H1 (cell line): ENCODE measurements around the gene NDNF. TPM values are rescaled to one million over a fixed set of nuclear protein-coding genes. Genes with fewer than 3 reads are reported as not detected.

ENCODE experiments used
- CTCF ChIA-PET: fragments of 300-600 bp; sonication (Branson Sonifier 250); formaldehyde crosslinking; loops from one replicate; lab custom pipeline; 2021; ENCODE audit not compliant: partially characterized antibody; lab: Charles Lee
- POLR2A ChIA-PET: fragments of 300-600 bp; sonication (Branson Sonifier 250); formaldehyde crosslinking; loops from one replicate; lab custom pipeline; 2021; ENCODE audit warnings: inconsistent platforms; ENCODE audit not compliant: partially characterized antibody; lab: Charles Lee
- DNase-seq, 2 experiments: peaks; one replicate each; pipeline versions ENCODE4 v3.0.0 to v3.0.0-alpha.2; 2010 to 2022; ENCODE audit warnings: low spot score in 2 of 2, low read depth in 1 of 2, mixed read lengths in 1 of 2
- FAIRE-seq: peaks from 2 replicates; lab custom pipeline; 2011; peaks lifted over from hg19 to GRCh38; lab: Jason Lieb, UNC
- H2AFZ ChIP-seq: 2 replicates; pipeline ENCODE4 v1.8.1; 2012; ENCODE audit warnings: low read length, inconsistent platforms
- H2AK5ac ChIP-seq: 2 replicates; pipeline ENCODE4 v1.6.1; 2013; ENCODE audit warnings: low read depth, low read length
- H2BK120ac ChIP-seq: replicated peaks from 2 replicates; pipeline ENCODE3; 2013; ENCODE audit warnings: low read depth, low read length, inconsistent platforms
- H2BK12ac ChIP-seq: 2 replicates; pipeline ENCODE4 v1.6.1; 2013; ENCODE audit warnings: low read depth, low read length
- H2BK15ac ChIP-seq: 2 replicates; pipeline ENCODE4 v1.6.1; 2013; ENCODE audit warnings: low read length
- H2BK20ac ChIP-seq: 2 replicates; pipeline ENCODE4 v1.6.1; 2013; ENCODE audit warnings: low read length
- H2BK5ac ChIP-seq: 2 replicates; pipeline ENCODE4 v1.6.1; 2013; ENCODE audit warnings: low read depth, low read length
- H3K14ac ChIP-seq: 2 replicates; pipeline ENCODE4 v1.6.1; 2013; ENCODE audit warnings: inconsistent platforms; ENCODE audit not compliant: insufficient read length
- H3K18ac ChIP-seq: 2 replicates; pipeline ENCODE4 v1.6.1; 2013; ENCODE audit warnings: low read length; ENCODE audit errors: extremely low read depth
- H3K23ac ChIP-seq: 2 replicates; pipeline ENCODE4 v1.6.1; 2013; ENCODE audit warnings: inconsistent platforms; ENCODE audit not compliant: insufficient read length
- H3K23me2 ChIP-seq: 2 replicates; pipeline ENCODE4 v1.6.1; 2013; ENCODE audit warnings: low read depth, low read length
- H3K27ac ChIP-seq: 2 replicates; pipeline ENCODE4 v1.6.1; 2011; ENCODE audit warnings: low read depth, low read length, inconsistent platforms
- H3K27me3 ChIP-seq, 4 experiments: replicated peaks in 1 of 4; 1 replicate in 1 of 4; 2 replicates in 3 of 4; pipeline versions ENCODE4 v1.6.1 to v1.8.1; 2011 to 2013; ENCODE audit warnings: low read length in 3 of 4, mild to moderate bottlenecking in 3 of 4, inconsistent platforms in 2 of 4, mixed read lengths in 2 of 4, moderate library complexity in 1 of 4; ENCODE audit not compliant: control insufficient read depth in 3 of 4, insufficient read depth in 3 of 4; ENCODE audit errors: extremely low read depth in 1 of 4
- H3K36me3 ChIP-seq, 4 experiments: 2 replicates each; pipeline versions ENCODE4 v1.6.1 to v1.8.1; 2011 to 2013; ENCODE audit warnings: mild to moderate bottlenecking in 4 of 4, low read length in 3 of 4, moderate library complexity in 2 of 4, control low read depth in 1 of 4, inconsistent platforms in 1 of 4; ENCODE audit not compliant: insufficient read depth in 4 of 4, control insufficient read depth in 2 of 4
- H3K4ac ChIP-seq: replicated peaks from 2 replicates; pipeline ENCODE3; 2013; ENCODE audit warnings: low read length, low read depth, mixed read lengths, inconsistent platforms; ENCODE audit not compliant: insufficient read length
- H3K4me1 ChIP-seq, 4 experiments: replicated peaks in 1 of 4; 1 replicate in 1 of 4; 2 replicates in 3 of 4; pipeline versions ENCODE4 v1.6.1 to v1.8.1; 2011 to 2013; ENCODE audit warnings: low read length in 3 of 4, inconsistent platforms in 2 of 4, mixed read lengths in 1 of 4; ENCODE audit not compliant: insufficient read depth in 4 of 4, control insufficient read depth in 3 of 4
- H3K4me2 ChIP-seq, 2 experiments: 2 replicates each; pipeline versions ENCODE4 v1.6.1 to v1.8.1; 2011 to 2013; ENCODE audit warnings: low read depth in 2 of 2, low read length in 2 of 2, control low read depth in 1 of 2, inconsistent platforms in 1 of 2, mild to moderate bottlenecking in 1 of 2; ENCODE audit not compliant: insufficient read depth in 1 of 2
- H3K4me3 ChIP-seq, 4 experiments: fragments of 200-600, 300-600 bp in 1 of 4; sonication (generic), shearing (Covaris generic), sonication (Bioruptor Twin) in 1 of 4; 2 replicates each; pipeline versions ENCODE4 v1.5.1 to v1.8.1; 2011 to 2016; ENCODE audit warnings: low read length in 4 of 4, low read depth in 3 of 4, control low read depth in 2 of 4, inconsistent platforms in 2 of 4, mild to moderate bottlenecking in 2 of 4, mixed read lengths in 1 of 4, moderate library complexity in 1 of 4; ENCODE audit not compliant: insufficient read depth in 2 of 4; ENCODE audit errors: extremely low read depth in 1 of 4
- H3K56ac ChIP-seq: replicated peaks from 2 replicates; pipeline ENCODE3; 2013; ENCODE audit warnings: low read depth, mild to moderate bottlenecking, mixed read lengths, low read length, inconsistent platforms; ENCODE audit not compliant: insufficient read length
- H3K79me1 ChIP-seq: 2 replicates; pipeline ENCODE4 v1.6.1; 2013; ENCODE audit warnings: low read depth, low read length, control low read depth
- H3K79me2 ChIP-seq, 2 experiments: 2 replicates each; pipeline versions ENCODE4 v1.6.1 to v1.8.1; 2012 to 2013; ENCODE audit warnings: low read length in 2 of 2, mild to moderate bottlenecking in 2 of 2, inconsistent platforms in 1 of 2; ENCODE audit not compliant: insufficient read depth in 2 of 2, control insufficient read depth in 1 of 2
- H3K9ac ChIP-seq, 4 experiments: replicated peaks in 1 of 4; 1 replicate in 1 of 4; 2 replicates in 3 of 4; pipeline versions ENCODE4 v1.6.1 to v1.8.1; 2011 to 2013; ENCODE audit warnings: low read depth in 3 of 4, low read length in 3 of 4, control low read depth in 2 of 4, mild to moderate bottlenecking in 2 of 4, moderate library complexity in 2 of 4, inconsistent platforms in 1 of 4; ENCODE audit errors: extremely low read depth in 1 of 4
- H3K9me3 ChIP-seq, 2 experiments: 2 replicates each; pipeline versions ENCODE4 v1.6.1 to v1.8.1; 2012 to 2013; ENCODE audit warnings: mild to moderate bottlenecking in 2 of 2, moderate library complexity in 2 of 2, control low read depth in 1 of 2, inconsistent platforms in 1 of 2, low read depth in 1 of 2, low read length in 1 of 2, mixed read lengths in 1 of 2; ENCODE audit not compliant: insufficient read depth in 2 of 2
- H4K20me1 ChIP-seq, 2 experiments: replicated peaks in 1 of 2; 2 replicates each; pipeline versions ENCODE3 to v1.8.1; 2011 to 2013; ENCODE audit warnings: inconsistent platforms in 2 of 2, low read length in 2 of 2, mild to moderate bottlenecking in 1 of 2; ENCODE audit not compliant: insufficient read depth in 2 of 2, control insufficient read depth in 1 of 2
- H4K5ac ChIP-seq: 2 replicates; pipeline ENCODE4 v1.6.1; 2013; ENCODE audit warnings: low read length, low read depth, mixed read lengths, inconsistent platforms; ENCODE audit not compliant: insufficient read length
- H4K8ac ChIP-seq: 2 replicates; pipeline ENCODE4 v1.8.0; 2013; ENCODE audit warnings: mild to moderate bottlenecking, moderate library complexity, low read length, inconsistent platforms; ENCODE audit not compliant: insufficient read depth; ENCODE audit errors: extremely low read depth
- H4K91ac ChIP-seq: replicated peaks from 2 replicates; pipeline ENCODE3; 2013; ENCODE audit warnings: low read length, mixed read lengths, inconsistent platforms; ENCODE audit not compliant: insufficient read length
- BCL11A ChIP-seq, 2 experiments: IDR thresholded peaks; one replicate each; pipeline ENCODE4 v1.6.1; 2011; ENCODE audit warnings: low read depth in 2 of 2, low read length in 2 of 2, mild to moderate bottlenecking in 2 of 2
- BRCA1 ChIP-seq: IDR thresholded peaks from 2 replicates; pipeline ENCODE4 v1.6.1; 2012; ENCODE audit warnings: low read depth, low read length, improper control_type of control experiment
- CEBPB ChIP-seq: IDR thresholded peaks from 2 replicates; pipeline ENCODE4 v1.6.1; 2012; ENCODE audit warnings: low read depth, low read length
- CREB1 ChIP-seq: IDR thresholded peaks from 2 replicates; pipeline ENCODE4 v1.6.1; 2012; ENCODE audit warnings: inconsistent platforms
- EP300 ChIP-seq, 2 experiments: IDR thresholded peaks; 1 replicate in 1 of 2; 2 replicates in 1 of 2; pipeline ENCODE4 v1.6.1; 2011 to 2012; ENCODE audit warnings: low read depth in 2 of 2, low read length in 2 of 2, mild to moderate bottlenecking in 2 of 2, borderline replicate concordance in 1 of 2, inconsistent platforms in 1 of 2, moderate library complexity in 1 of 2
- JUN ChIP-seq: IDR thresholded peaks from 2 replicates; pipeline ENCODE4 v1.6.1; 2011; ENCODE audit warnings: low read depth, mild to moderate bottlenecking, improper control_type of control experiment, low read length
- JUND ChIP-seq: IDR thresholded peaks from 2 replicates; pipeline ENCODE4 v1.6.1; 2011; ENCODE audit warnings: mild to moderate bottlenecking, improper control_type of control experiment, low read length
- KDM1A ChIP-seq: fragments of 200-600, 300-600 bp; sonication (generic); IDR thresholded peaks from 2 replicates; pipeline ENCODE4 v1.7.1; 2016; ENCODE audit warnings: mild to moderate bottlenecking, low read length, borderline replicate concordance
- KDM4A ChIP-seq: IDR thresholded peaks from one replicate; pipeline ENCODE4 v1.7.1; 2012; ENCODE audit warnings: low read depth, mild to moderate bottlenecking, moderate library complexity, low read length, inconsistent platforms; ENCODE audit not compliant: severe bottlenecking
- MAX ChIP-seq: IDR thresholded peaks from 2 replicates; pipeline ENCODE4 v1.6.1; 2012; ENCODE audit warnings: inconsistent platforms
- NANOG ChIP-seq: IDR thresholded peaks from 2 replicates; pipeline ENCODE4 v1.6.1; 2011; ENCODE audit warnings: low read length, low read depth, mild to moderate bottlenecking, inconsistent platforms; ENCODE audit not compliant: insufficient read depth, poor library complexity, severe bottlenecking
- SIX5 ChIP-seq: IDR thresholded peaks from 2 replicates; pipeline ENCODE4 v1.6.1; 2011; ENCODE audit warnings: mild to moderate bottlenecking, low read depth, low read length
- SP2 ChIP-seq: IDR thresholded peaks from 2 replicates; pipeline ENCODE4 v1.6.1; 2012; ENCODE audit warnings: mild to moderate bottlenecking, low read length, inconsistent platforms
- SUZ12 ChIP-seq: fragments of 200-600 bp; sonication (generic); IDR thresholded peaks from 2 replicates; pipeline ENCODE4 v1.6.1; 2012; ENCODE audit warnings: mild to moderate bottlenecking, inconsistent platforms, low read length, moderate library complexity, mixed read lengths
- ZNF274 ChIP-seq: IDR thresholded peaks from 2 replicates; pipeline ENCODE4 v1.7.0; 2012; ENCODE audit warnings: low read length, borderline replicate concordance; ENCODE audit errors: extremely low read depth
- WGBS, 2 experiments: shearing (Covaris generic) in 1 of 2; methylation state at CpG; one replicate each; pipeline versions ENCODE4 v1.1.6 to v1.1.7; 2013 to 2015; ENCODE audit warnings: low lambda C conversion rate in 2 of 2, mixed read lengths in 2 of 2, inconsistent platforms in 1 of 2, low coverage in 1 of 2, missing lambda C conversion rate in 1 of 2; ENCODE audit not compliant: insufficient replicate concordance in 2 of 2, insufficient coverage in 1 of 2, insufficient read length in 1 of 2; ENCODE audit errors: extremely low coverage in 1 of 2, missing lambda C conversion rate in 1 of 2; 5-methylcytosine and 5-hydroxymethylcytosine counted together
- polyA plus RNA-seq, 7 experiments: library from polyadenylated mRNA; depleted of rRNA in 3 of 7; stranded (reverse) in 5 of 7; unstranded in 2 of 7; fragments of >200 nt in 5 of 7; fragments of 200-250 nt in 2 of 7; gene quantifications; 1 replicate in 5 of 7; 2 replicates in 1 of 7; 4 replicates in 1 of 7; pipeline versions ENCODE4 v1.2.1 to v1.2.3, GENCODE V29; 2011 to 2013; ENCODE audit warnings: missing spikeins in 2 of 7, mixed read lengths in 2 of 7
- total RNA-seq: library from RNA; stranded (reverse); fragmentation: NEBNext Ultra II Directional; extraction: Animal tissue kit (Norgen Biotek cat#: 25700); gene quantifications from 2 replicates; pipeline ENCODE4 v1.2.1, GENCODE V29; 2021

Gene NDNF
- total and polyA plus RNA-seq, 2 of the 8 experiments (the other 6 are each of a cell fraction or from before 2014, with no cell fraction given), result 0.70 to 1.6 TPM

GRCh38 chr4:120991885-120992284 is 80.5 kb downstream of the NDNF start:
- Histone ChIP-seq H3K4ac (no peak overlapping the region), H3K9ac (no peak overlapping the region), H3K4me1 (peaks cover 0 to 7% (median 0%) of the 10 kb centered on the region in 4 experiments; a peak in 2 of 7 replicates), H2BK12ac (no peak overlapping the region), H2AFZ (no peak overlapping the region), H2BK15ac (no peak overlapping the region), H3K9me3 (no peaks in the 10 kb centered on the region), H3K14ac (no peak overlapping the region), H3K27me3 (no peaks in the 10 kb centered on the region), H3K23ac (no peak overlapping the region), H4K20me1 (no peaks in the 10 kb centered on the region), H3K27ac (no peak overlapping the region), H2BK20ac (no peak overlapping the region), H3K4me3 (no peak overlapping the region), H2AK5ac (no peak overlapping the region), H3K79me1 (no peaks in the 10 kb centered on the region), H4K91ac (no peak overlapping the region), H3K56ac (no peak overlapping the region), H2BK120ac (no peak overlapping the region), H2BK5ac (no peak overlapping the region), H3K4me2 (no peak overlapping the region), H4K8ac (no peak overlapping the region), H3K79me2 (no peaks in the 10 kb centered on the region), H4K5ac (no peak overlapping the region), H3K23me2 (no peaks in the 10 kb centered on the region), H3K36me3 (no peaks in the 10 kb centered on the region), H3K18ac (no peak overlapping the region)
- WGBS, 2 experiments, result 88% methylated on average over 2 of the region's 2 CpGs; no CpG with 5 or more reads in 1 of the 2 experiments
- DNase-seq, result no peak
- POLR2A ChIA-PET, result no interaction called here
- CTCF ChIA-PET, result interaction anchor here (3.7 kb wide), 1 partner anchor 14 kb away, joined by 17 read pairs; no protein-coding TSS in a partner anchor
- FAIRE-seq, result no peak
- TF ChIP-seq CREB1 (no peak), BCL11A (IDR thresholded peaks at IDR 0.05; ENCODE audit: low read depth in 2 of 2, low read length in 2 of 2) (no peak), NANOG (no peak), EP300 (IDR thresholded peaks at IDR 0.05; ENCODE audit: borderline replicate concordance in 1 of 2, low read depth in 2 of 2, low read length in 2 of 2) (no peak), CEBPB (no peak), KDM1A (no peak), MAX (no peak), KDM4A (no peak), JUND (no peak), JUN (no peak), SUZ12 (no peak), SP2 (no peak), BRCA1 (no peak), SIX5 (no peak), ZNF274 (no peak)
